Endothelial cell of umbilical vein (primary cell): Measurements from ENCODE around the gene KIFC3. TPM values are rescaled to one million over a fixed set of nuclear protein-coding genes. Genes with fewer than 3 reads are reported as not detected.

Source experiments
- BruUV-seq: library from RNA; stranded (reverse); fragments of 400-500 nt; replicated peaks from 2 replicates; lab custom pipeline; 2021; lab: Mats Ljungman, UMichigan
- CTCF ChIA-PET: fragments of 300-600, 350-600 bp; sonication (Branson Sonifier 250); formaldehyde crosslinking; loops from one replicate; lab custom pipeline; 2021; ENCODE audit warnings: antibody characterized with exemption, inconsistent platforms; lab: Charles Lee
- POLR2A ChIA-PET: fragments of 300-600, 350-600 bp; sonication (Branson Sonifier 250); formaldehyde crosslinking; loops from one replicate; lab custom pipeline; 2021; ENCODE audit warnings: antibody characterized with exemption, inconsistent platforms; lab: Charles Lee
- DNase-seq: peaks from one replicate; pipeline ENCODE4 v3.0.0-alpha.2; 2011; ENCODE audit warnings: low read depth, low spot score
- FAIRE-seq: peaks from 2 replicates; lab custom pipeline; 2011; peaks lifted over from hg19 to GRCh38; lab: Jason Lieb, UNC
- H2AFZ ChIP-seq: 2 replicates; pipeline ENCODE4 v1.6.0; 2012; ENCODE audit warnings: low read depth, low read length, control low read depth, inconsistent platforms
- H3K27ac ChIP-seq: 2 replicates; pipeline ENCODE4 v1.5.1; 2011; ENCODE audit warnings: low read depth, mild to moderate bottlenecking, control low read depth, low read length, moderate library complexity; ENCODE audit not compliant: insufficient read depth
- H3K27me3 ChIP-seq, 2 experiments: 2 replicates each; pipeline versions ENCODE4 v1.6.0 to v1.6.1; 2011; ENCODE audit warnings: low read length in 2 of 2, mixed read lengths in 1 of 2; ENCODE audit not compliant: control insufficient read depth in 2 of 2, insufficient read depth in 2 of 2
- H3K36me3 ChIP-seq, 2 experiments: 2 replicates in 1 of 2; 3 replicates in 1 of 2; pipeline ENCODE4 v1.5.1; 2011; ENCODE audit warnings: low read length in 2 of 2, mild to moderate bottlenecking in 1 of 2, moderate library complexity in 1 of 2; ENCODE audit not compliant: control insufficient read depth in 2 of 2, insufficient read depth in 2 of 2; ENCODE audit errors: extremely low read depth in 1 of 2
- H3K4me1 ChIP-seq: 3 replicates; pipeline ENCODE4 v1.5.1; 2011; ENCODE audit warnings: mild to moderate bottlenecking, low read length; ENCODE audit not compliant: control insufficient read depth, insufficient read depth; ENCODE audit errors: extremely low read depth
- H3K4me2 ChIP-seq: 2 replicates; pipeline ENCODE4 v1.6.1; 2011; ENCODE audit warnings: low read length, control low read depth, mixed read lengths; ENCODE audit not compliant: insufficient read depth
- H3K4me3 ChIP-seq, 3 experiments: fragments of 200-600 bp in 1 of 3; sonication (generic), shearing (Covaris generic) in 1 of 3; replicated peaks in 1 of 3; 2 replicates each; pipeline ENCODE4 v1.5.1; 2011 to 2016; ENCODE audit warnings: control low read depth in 3 of 3, low read length in 3 of 3, mild to moderate bottlenecking in 2 of 3, inconsistent platforms in 1 of 3, low read depth in 1 of 3, moderate library complexity in 1 of 3; ENCODE audit not compliant: insufficient read depth in 1 of 3
- H3K79me2 ChIP-seq: 2 replicates; pipeline ENCODE4 v1.6.0; 2012; ENCODE audit warnings: low read length, inconsistent platforms; ENCODE audit not compliant: control insufficient read depth, insufficient read depth
- H3K9ac ChIP-seq: replicated peaks from 2 replicates; pipeline ENCODE3; 2011; ENCODE audit warnings: low read length, control low read depth; ENCODE audit not compliant: insufficient read depth; ENCODE audit errors: extremely low read depth
- H3K9me1 ChIP-seq: replicated peaks from 3 replicates; pipeline ENCODE4 v1.6.0; 2011; ENCODE audit warnings: mild to moderate bottlenecking, low read length; ENCODE audit not compliant: control insufficient read depth, insufficient read depth; ENCODE audit errors: extremely low read depth
- H3K9me3 ChIP-seq: replicated peaks from 2 replicates; pipeline ENCODE4 v1.5.1; 2012; ENCODE audit warnings: low read length, inconsistent platforms; ENCODE audit not compliant: control insufficient read depth, insufficient read depth
- H4K20me1 ChIP-seq: replicated peaks from 2 replicates; pipeline ENCODE3; 2011; ENCODE audit warnings: mild to moderate bottlenecking, low read length; ENCODE audit not compliant: control insufficient read depth, insufficient read depth; ENCODE audit errors: extremely low read depth
- EZH2 ChIP-seq: IDR thresholded peaks from 2 replicates; pipeline ENCODE4 v1.6.1; 2012; ENCODE audit warnings: borderline replicate concordance, low read depth, mild to moderate bottlenecking, moderate library complexity, low read length, inconsistent platforms; ENCODE audit not compliant: severe bottlenecking
- FOS ChIP-seq: IDR thresholded peaks from 2 replicates; pipeline ENCODE4 v1.6.1; 2011; ENCODE audit warnings: mild to moderate bottlenecking, low read length, moderate library complexity, borderline replicate concordance; ENCODE audit not compliant: insufficient read depth
- GATA2 ChIP-seq: IDR thresholded peaks from 2 replicates; pipeline ENCODE4 v1.7.0; 2011; ENCODE audit warnings: low read depth, mild to moderate bottlenecking, moderate library complexity, mixed read lengths, low read length; ENCODE audit not compliant: insufficient read length, insufficient read depth
- JUN ChIP-seq: IDR thresholded peaks from 2 replicates; pipeline ENCODE4 v1.6.1; 2011; ENCODE audit warnings: borderline replicate concordance, low read depth; ENCODE audit not compliant: insufficient read length, insufficient read depth
- MYC ChIP-seq: IDR thresholded peaks from one replicate; pipeline ENCODE4 v1.6.1; 2011; ENCODE audit warnings: mild to moderate bottlenecking, low read depth, low read length
- POLR2A ChIP-seq: IDR thresholded peaks from 2 replicates; pipeline ENCODE4 v1.6.1; 2012; ENCODE audit warnings: low read depth, mild to moderate bottlenecking, control low read depth, low read length
- POLR2AphosphoS5 ChIP-seq: IDR thresholded peaks from 2 replicates; pipeline ENCODE4 v1.6.1; 2012; ENCODE audit warnings: low read depth, mild to moderate bottlenecking, control low read depth, low read length, moderate library complexity; ENCODE audit not compliant: insufficient read depth
- dilution Hi-C: fragments of 300-500 bp; cut with MboI; formaldehyde crosslinking; loops from one replicate; pipeline ENCODE4 v1.15.0; 2019; ENCODE audit warnings: low sequenced_read_pairs; ENCODE audit not compliant: extremely low pct_ligation_motif_present
- intact Hi-C: fragments of 100-400 bp; cut with micrococcal nuclease; formaldehyde crosslinking; loops from one replicate; pipeline ENCODE4 v1.10.0; 2022
- polyA plus RNA-seq, 4 experiments: library from polyadenylated mRNA; depleted of rRNA in 3 of 4; stranded (reverse) in 3 of 4; unstranded in 1 of 4; fragments of >200 nt; gene quantifications; 2 replicates each; pipeline versions ENCODE4 v1.2.1 to v1.2.3, GENCODE V29; 2011 to 2012; ENCODE audit warnings: missing spikeins in 1 of 4
- total RNA-seq: library from RNA; stranded (reverse); gene quantifications from 2 replicates; pipeline ENCODE4 v1.2.3, GENCODE V29; 2021
- TF ChIP-seq, protein P1 (sequence below): IDR thresholded peaks from 2 replicates; pipeline ENCODE4 v1.6.1; 2011; ENCODE audit not compliant: insufficient read depth, insufficient read length
- TF ChIP-seq, protein P2 (sequence below), 2 donors: IDR thresholded peaks; 1 replicate in 1 of 2; 2 replicates in 1 of 2; pipeline ENCODE4 v1.5.1; 2011; ENCODE audit warnings: low read length in 2 of 2, mild to moderate bottlenecking in 2 of 2, moderate library complexity in 2 of 2, control low read depth in 1 of 2, inconsistent platforms in 1 of 2, low read depth in 1 of 2; ENCODE audit not compliant: insufficient read depth in 1 of 2; ENCODE audit errors: extremely low read depth in 1 of 2

KIFC3 gene
- total and polyA plus RNA-seq, 2 donors (not counting 3 experiments of a cell fraction or from before 2014, with no cell fraction given) = 36.3 to 62.2 TPM

DNA sequence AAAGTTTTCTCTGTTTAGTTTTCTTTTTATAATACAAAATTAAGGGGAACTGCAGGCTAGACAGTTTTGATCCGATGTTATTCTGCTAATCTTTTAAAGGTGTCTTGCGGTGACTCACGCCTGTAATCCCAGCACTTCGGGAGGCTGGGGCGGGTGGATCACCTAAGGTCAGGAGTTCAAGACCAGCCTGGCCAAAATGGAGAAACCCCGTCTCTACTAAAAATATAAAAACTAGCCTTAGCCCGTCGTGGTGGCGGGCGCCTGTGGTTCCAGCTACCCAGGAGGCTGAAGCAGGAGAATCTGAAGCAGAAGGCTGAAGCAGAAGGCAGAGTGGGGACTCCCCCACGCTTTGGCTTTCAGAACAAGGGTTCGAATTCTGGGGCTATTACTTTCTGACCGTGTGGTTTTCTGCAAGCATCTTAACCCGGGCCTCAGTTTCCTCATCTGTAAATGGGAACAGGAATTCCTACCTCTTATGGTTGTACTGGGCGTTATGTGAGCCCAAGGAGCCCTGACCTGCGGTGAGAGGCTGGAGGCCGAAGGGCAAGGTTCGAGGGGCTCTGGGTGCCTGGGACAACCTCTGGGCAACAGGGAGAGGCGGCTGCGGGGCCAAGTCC lies 67.9 kb downstream of the KIFC3 start:
- H3K4me3 ChIP-seq = peak overlapping the region; percentile 55 to 74 (median 60)
- peak overlapping the region; percentile 47 for H3K27ac ChIP-seq
- H3K36me3 ChIP-seq = peaks cover 0 to 3% of the 10 kb centered on the region in 2 experiments
- ChIA-PET POLR2A (no interaction called here), CTCF (interaction anchor here (1.0 to 3.2 kb wide), 4 partner anchors 9 to 158 kb away, joined by 3 to 43 read pairs (median 11); no protein-coding TSS in a partner anchor)
- H3K9me1 ChIP-seq = no peaks in the 10 kb centered on the region
- no peaks in the 10 kb centered on the region for H3K79me2 ChIP-seq
- peak overlapping the region; percentile 35 for H3K4me2 ChIP-seq
- dilution Hi-C loops = no loop called here
- H4K20me1 ChIP-seq = no peaks in the 10 kb centered on the region
- no peaks in the 10 kb centered on the region for H3K27me3 ChIP-seq
- H3K9me3 ChIP-seq = no peaks in the 10 kb centered on the region
- FAIRE-seq = peak; percentile 24
- peak overlapping the region; percentile 75 for H3K9ac ChIP-seq
- H2AFZ ChIP-seq = peak overlapping the region; percentile 63
- DNase-seq = no peak
- intact Hi-C loops = loop anchor here (2.0 to 10.0 kb wide), 2 partner anchors 88 to 390 kb away; partner anchors contain the start of gene CFAP20
- H3K4me1 ChIP-seq = peaks cover 19% of the 10 kb centered on the region
- BruUV-seq = no TSS peak
- no peak for TF ChIP-seq JUN
- TF ChIP-seq POLR2AphosphoS5 = no peak
- TF ChIP-seq MYC = no peak
- TF ChIP-seq FOS = no peak
- TF ChIP-seq GATA2 = no peak
- TF ChIP-seq POLR2A = no peak
- TF ChIP-seq, protein P1, sequence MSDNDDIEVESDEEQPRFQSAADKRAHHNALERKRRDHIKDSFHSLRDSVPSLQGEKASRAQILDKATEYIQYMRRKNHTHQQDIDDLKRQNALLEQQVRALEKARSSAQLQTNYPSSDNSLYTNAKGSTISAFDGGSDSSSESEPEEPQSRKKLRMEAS = no peak
- TF ChIP-seq EZH2 = no peak
- TF ChIP-seq, protein P2, sequence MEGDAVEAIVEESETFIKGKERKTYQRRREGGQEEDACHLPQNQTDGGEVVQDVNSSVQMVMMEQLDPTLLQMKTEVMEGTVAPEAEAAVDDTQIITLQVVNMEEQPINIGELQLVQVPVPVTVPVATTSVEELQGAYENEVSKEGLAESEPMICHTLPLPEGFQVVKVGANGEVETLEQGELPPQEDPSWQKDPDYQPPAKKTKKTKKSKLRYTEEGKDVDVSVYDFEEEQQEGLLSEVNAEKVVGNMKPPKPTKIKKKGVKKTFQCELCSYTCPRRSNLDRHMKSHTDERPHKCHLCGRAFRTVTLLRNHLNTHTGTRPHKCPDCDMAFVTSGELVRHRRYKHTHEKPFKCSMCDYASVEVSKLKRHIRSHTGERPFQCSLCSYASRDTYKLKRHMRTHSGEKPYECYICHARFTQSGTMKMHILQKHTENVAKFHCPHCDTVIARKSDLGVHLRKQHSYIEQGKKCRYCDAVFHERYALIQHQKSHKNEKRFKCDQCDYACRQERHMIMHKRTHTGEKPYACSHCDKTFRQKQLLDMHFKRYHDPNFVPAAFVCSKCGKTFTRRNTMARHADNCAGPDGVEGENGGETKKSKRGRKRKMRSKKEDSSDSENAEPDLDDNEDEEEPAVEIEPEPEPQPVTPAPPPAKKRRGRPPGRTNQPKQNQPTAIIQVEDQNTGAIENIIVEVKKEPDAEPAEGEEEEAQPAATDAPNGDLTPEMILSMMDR (IDR thresholded peaks at IDR 0.05; ENCODE audit: extremely low read depth in 1 of 2, insufficient read depth in 1 of 2, low read depth in 1 of 2, low read length in 2 of 2) = no peak
